ENCODE measurements around the gene PCDHA7.
A peak's percentile ranks its signal among the peaks of the same experiment; 100 is the strongest.
"Not testable (repeated sequence)": the region's sequence is repeated elsewhere in the genome, so short reads cannot be mapped to it uniquely, and the experiment has no call there.

The PCDHA7 gene

GRCh38 chr5:140802781-140803271 lies 31.2 kb upstream of the PCDHA7 start:
- H3K36me3 Mint-ChIP-seq (ENCODE audit: low read depth), result peaks cover 20% of the 10 kb centered on the region
- peaks cover 40% of the 10 kb centered on the region for H3K9me3 Mint-ChIP-seq
- DNase-seq, result no peak
- no peak overlapping the region for H3K4me3 Mint-ChIP-seq
- no peak overlapping the region for H3K27ac Mint-ChIP-seq
- H3K4me1 Mint-ChIP-seq (ENCODE audit: low read depth), result peaks cover 3% of the 10 kb centered on the region
- peaks cover 70% of the 10 kb centered on the region for H3K27me3 Mint-ChIP-seq

DNA sequence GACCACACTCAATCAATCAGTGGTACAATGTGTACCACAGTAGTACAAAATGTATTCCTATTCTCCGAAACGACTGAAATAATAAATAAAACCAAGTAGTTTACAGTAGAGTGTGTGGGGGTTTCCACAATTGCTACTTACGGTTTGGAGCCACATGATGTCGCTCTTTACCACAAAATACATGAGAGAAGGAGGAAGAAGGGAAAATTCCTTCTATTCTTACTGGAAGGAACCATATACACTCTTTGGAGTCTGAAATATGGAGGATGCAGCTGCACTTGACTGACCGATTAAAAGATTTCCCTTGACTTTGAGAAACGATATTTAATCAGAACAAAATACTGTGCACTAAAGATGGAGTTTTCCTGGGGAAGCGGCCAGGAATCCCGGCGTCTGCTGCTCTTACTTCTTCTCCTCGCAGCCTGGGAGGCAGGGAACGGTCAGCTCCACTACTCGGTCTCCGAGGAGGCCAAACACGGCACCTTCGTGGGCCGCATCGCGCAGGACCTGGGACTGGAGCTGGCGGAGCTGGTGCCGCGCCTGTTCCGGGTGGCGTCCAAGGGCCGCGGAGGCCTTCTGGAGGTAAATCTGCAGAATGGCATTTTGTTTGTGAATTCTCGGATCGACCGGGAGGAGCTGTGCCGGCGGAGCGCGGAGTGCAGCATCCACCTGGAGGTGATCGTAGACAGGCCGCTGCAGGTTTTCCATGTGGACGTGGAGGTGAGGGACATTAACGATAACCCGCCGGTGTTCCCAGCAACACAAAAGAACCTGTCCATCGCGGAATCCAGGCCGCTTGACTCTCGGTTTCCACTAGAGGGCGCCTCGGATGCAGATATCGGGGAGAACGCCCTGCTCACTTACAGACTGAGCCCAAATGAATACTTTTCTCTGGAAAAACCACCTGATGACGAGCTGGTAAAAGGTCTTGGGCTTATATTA lies 27.0 kb upstream of the PCDHA7 start, which contains the start of gene PCDHA4:
Gene PCDHA4 (plus strand): TSS at position 235 of the 942 bp plus-strand sequence.
- Mint-ChIP-seq H3K4me1 (ENCODE audit: low read depth) (peaks cover 3% of the 10 kb centered on the region), H3K27me3 (peaks cover 51% of the 10 kb centered on the region), H3K9me3 (peaks cover 35% of the 10 kb centered on the region), H3K27ac (no peak within 1 kb of the TSS), H3K36me3 (ENCODE audit: low read depth) (peaks cover 8% of the 10 kb centered on the region), H3K4me3 (no peak within 1 kb of the TSS)
- DNase-seq, result no peak

GRCh38 chr5:140808241-140808888 lies 25.7 kb upstream of the PCDHA7 start:
- H3K4me1 Mint-ChIP-seq (ENCODE audit: low read depth); DNase-seq; H3K36me3 Mint-ChIP-seq (ENCODE audit: low read depth); H3K4me3 Mint-ChIP-seq; H3K27ac Mint-ChIP-seq: not testable (repeated sequence)
- Mint-ChIP-seq H3K9me3 (peaks cover 38% of the 10 kb centered on the region), H3K27me3 (peaks cover 49% of the 10 kb centered on the region)

- no peak overlapping the region for H3K27ac Mint-ChIP-seq
These were observed 25.2 kb upstream of the PCDHA7 start for GRCh38 chr5:140808889-140809291.

DNA sequence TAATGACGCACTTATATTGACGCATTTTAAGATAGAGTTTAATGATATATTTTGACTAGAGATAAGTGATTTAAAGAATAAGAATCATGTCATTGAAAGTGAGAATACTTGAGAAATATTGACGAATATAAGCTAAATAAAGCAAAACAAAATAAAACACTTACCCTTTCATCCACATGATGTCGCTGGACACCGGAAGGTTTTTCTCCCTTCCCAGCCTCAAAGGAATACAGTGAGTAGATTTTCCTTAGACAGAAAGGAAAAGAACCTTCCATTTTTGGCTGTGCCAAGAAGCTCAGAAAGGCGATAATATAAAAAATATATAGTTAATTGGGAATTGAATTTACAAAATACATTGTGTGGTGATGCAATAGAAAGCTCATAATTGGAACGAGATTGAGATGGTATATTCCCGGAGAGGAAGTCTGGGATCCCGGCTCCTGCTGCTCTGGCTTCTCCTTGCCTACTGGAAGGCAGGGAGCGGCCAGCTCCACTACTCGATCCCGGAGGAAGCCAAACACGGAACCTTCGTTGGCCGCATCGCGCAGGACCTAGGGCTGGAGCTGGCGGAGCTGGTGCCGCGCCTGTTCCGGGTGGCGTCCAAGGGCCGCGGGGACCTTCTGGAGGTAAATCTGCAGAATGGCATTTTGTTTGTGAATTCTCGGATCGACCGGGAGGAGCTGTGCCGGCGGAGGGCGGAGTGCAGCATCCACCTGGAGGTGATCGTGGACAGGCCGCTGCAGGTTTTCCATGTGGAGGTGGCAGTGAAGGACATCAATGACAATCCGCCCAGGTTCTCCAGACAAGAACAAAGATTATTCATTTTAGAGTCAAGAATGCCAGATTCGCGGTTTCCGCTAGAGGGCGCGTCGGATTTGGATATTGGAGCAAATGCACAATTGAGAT lies 12.4 kb upstream of the PCDHA7 start, which contains the start of gene PCDHA5:
Gene PCDHA5 (plus strand): TSS at position 239 of the 906 bp plus-strand sequence.
- Mint-ChIP-seq H3K27ac (no peak within 1 kb of the TSS), H3K4me1 (ENCODE audit: low read depth) (no peaks in the 10 kb centered on the region), H3K27me3 (peaks cover 28% of the 10 kb centered on the region), H3K36me3 (ENCODE audit: low read depth) (peaks cover 6% of the 10 kb centered on the region), H3K9me3 (peaks cover 17% of the 10 kb centered on the region), H3K4me3 (no peak within 1 kb of the TSS)
- peak; percentile 32 for DNase-seq

More at GRCh38 chr5:140808889-140809291, 25.2 kb upstream of the PCDHA7 start:
- Mint-ChIP-seq H3K9me3 (peaks cover 33% of the 10 kb centered on the region), H3K27me3 (peaks cover 44% of the 10 kb centered on the region), H3K36me3 (ENCODE audit: low read depth) (peaks cover 2% of the 10 kb centered on the region), H3K4me1 (ENCODE audit: low read depth) (peaks cover 3% of the 10 kb centered on the region), H3K4me3 (no peak overlapping the region)
- no peak for DNase-seq

- Mint-ChIP-seq H3K4me3 (no peak overlapping the region), H3K4me1 (ENCODE audit: low read depth) (no peaks in the 10 kb centered on the region)
These were observed 11.8 kb upstream of the PCDHA7 start for GRCh38 chr5:140822281-140822629.

DNA sequence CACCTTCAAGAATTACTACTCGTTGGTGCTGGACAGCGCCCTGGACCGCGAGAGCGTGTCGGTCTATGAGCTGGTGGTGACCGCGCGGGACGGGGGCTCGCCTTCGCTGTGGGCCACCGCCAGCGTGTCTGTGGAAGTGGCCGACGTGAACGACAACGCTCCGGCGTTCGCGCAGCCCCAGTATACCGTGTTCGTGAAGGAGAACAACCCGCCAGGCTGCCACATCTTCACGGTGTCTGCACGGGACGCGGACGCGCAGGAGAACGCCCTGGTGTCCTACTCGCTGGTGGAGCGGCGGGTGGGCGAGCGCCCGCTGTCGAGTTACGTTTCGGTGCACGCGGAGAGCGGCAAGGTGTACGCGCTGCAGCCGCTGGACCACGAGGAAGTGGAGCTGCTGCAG lies 11.1 kb upstream of the PCDHA7 start:
- H3K27ac Mint-ChIP-seq; H3K4me1 Mint-ChIP-seq (ENCODE audit: low read depth); H3K36me3 Mint-ChIP-seq (ENCODE audit: low read depth); DNase-seq; H3K4me3 Mint-ChIP-seq: not testable (repeated sequence)
- H3K9me3 Mint-ChIP-seq, result peaks cover 24% of the 10 kb centered on the region
- H3K27me3 Mint-ChIP-seq, result peaks cover 34% of the 10 kb centered on the region

More at GRCh38 chr5:140822281-140822629, 11.8 kb upstream of the PCDHA7 start:
- Mint-ChIP-seq H3K27me3 (peaks cover 34% of the 10 kb centered on the region), H3K36me3 (ENCODE audit: low read depth) (peaks cover 6% of the 10 kb centered on the region), H3K9me3 (peaks cover 22% of the 10 kb centered on the region), H3K27ac (no peak overlapping the region)
- no peak for DNase-seq

GRCh38 chr5:140823475-140823874 lies 10.6 kb upstream of the PCDHA7 start:
- no peak for DNase-seq
- Mint-ChIP-seq H3K4me1 (ENCODE audit: low read depth) (no peaks in the 10 kb centered on the region), H3K36me3 (ENCODE audit: low read depth) (peaks cover 12% of the 10 kb centered on the region), H3K27me3 (peaks cover 37% of the 10 kb centered on the region), H3K4me3 (no peak overlapping the region), H3K9me3 (peaks cover 28% of the 10 kb centered on the region), H3K27ac (no peak overlapping the region)

DNA sequence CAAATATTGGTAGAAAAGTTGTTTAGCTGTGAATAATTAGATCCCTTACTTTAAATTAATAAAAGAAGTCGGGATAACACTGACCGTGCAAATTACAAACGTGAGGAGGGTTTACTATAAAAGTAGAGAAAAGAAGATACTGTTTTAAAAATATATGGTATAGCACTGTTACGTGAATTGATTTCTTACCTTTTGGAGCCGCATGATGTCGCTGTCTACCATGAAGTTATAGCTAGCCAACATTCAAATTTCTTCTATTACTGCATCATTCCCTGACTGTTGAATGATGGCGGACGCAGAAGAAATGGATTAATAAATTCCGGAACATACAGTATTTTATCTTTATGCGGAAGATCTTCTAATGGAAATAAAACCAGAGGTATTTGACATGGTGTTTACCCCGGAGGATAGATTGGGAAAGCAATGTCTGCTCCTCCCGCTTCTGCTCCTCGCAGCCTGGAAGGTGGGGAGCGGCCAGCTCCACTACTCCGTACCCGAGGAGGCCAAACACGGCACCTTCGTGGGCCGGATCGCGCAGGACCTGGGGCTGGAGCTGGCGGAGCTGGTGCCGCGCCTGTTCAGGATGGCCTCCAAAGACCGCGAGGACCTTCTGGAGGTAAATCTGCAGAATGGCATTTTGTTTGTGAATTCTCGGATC lies 6.2 kb upstream of the PCDHA7 start, which contains the start of gene PCDHA6:
Gene PCDHA6 (plus strand): TSS at position 257 of the 658 bp plus-strand sequence. CDS start 132 bp downstream, at position 389.
- Mint-ChIP-seq H3K36me3 (ENCODE audit: low read depth) (peaks cover 14% of the 10 kb centered on the region), H3K4me1 (ENCODE audit: low read depth) (no peaks in the 10 kb centered on the region), H3K9me3 (peaks cover 32% of the 10 kb centered on the region), H3K27me3 (peaks cover 58% of the 10 kb centered on the region), H3K27ac (no peak within 1 kb of the TSS), H3K4me3 (no peak within 1 kb of the TSS)
- DNase-seq, result no peak

- H3K27me3 Mint-ChIP-seq, result peaks cover 62% of the 10 kb centered on the region
- H3K36me3 Mint-ChIP-seq (ENCODE audit: low read depth), result peaks cover 14% of the 10 kb centered on the region
- H3K27ac Mint-ChIP-seq, result no peak overlapping the region
- no peaks in the 10 kb centered on the region for H3K4me1 Mint-ChIP-seq (ENCODE audit: low read depth)
- no peak overlapping the region for H3K4me3 Mint-ChIP-seq
- H3K9me3 Mint-ChIP-seq, result peaks cover 34% of the 10 kb centered on the region
- no peak for DNase-seq
These were observed 5.7 kb upstream of the PCDHA7 start for GRCh38 chr5:140828362-140828737.

DNA sequence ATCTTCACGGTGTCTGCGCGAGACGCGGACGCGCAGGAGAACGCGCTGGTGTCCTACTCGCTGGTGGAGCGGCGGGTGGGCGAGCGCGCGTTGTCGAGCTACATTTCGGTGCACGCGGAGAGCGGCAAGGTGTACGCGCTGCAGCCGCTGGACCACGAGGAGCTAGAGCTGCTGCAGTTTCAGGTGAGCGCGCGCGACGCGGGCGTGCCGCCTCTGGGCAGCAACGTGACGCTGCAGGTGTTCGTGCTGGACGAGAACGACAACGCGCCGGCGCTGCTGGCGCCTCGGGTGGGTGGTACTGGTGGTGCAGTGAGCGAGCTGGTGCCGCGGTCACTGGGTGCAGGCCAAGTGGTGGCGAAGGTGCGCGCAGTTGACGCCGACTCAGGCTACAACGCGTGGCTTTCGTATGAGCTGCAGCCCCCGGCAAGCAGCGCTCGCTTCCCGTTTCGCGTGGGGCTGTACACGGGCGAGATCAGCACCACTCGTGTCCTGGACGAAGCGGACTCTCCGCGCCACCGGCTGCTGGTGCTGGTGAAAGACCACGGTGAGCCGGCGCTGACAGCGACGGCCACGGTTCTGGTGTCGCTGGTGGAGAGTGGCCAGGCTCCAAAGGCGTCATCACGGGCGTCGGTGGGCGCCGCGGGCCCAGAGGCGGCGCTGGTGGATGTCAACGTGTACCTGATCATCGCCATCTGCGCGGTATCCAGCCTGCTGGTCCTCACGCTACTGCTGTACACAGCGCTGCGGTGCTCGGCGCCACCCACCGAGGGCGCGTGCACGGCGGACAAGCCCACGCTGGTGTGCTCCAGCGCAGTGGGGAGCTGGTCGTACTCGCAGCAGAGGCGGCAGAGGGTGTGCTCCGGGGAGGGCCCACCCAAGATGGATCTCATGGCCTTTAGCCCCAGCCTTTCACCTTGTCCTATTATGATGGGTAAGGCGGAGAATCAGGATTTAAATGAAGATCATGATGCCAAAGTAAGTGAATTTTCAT lies 4.3 kb upstream of the PCDHA7 start:
- not testable (repeated sequence) for H3K27ac Mint-ChIP-seq; DNase-seq; H3K4me3 Mint-ChIP-seq; H3K4me1 Mint-ChIP-seq (ENCODE audit: low read depth)
- peaks cover 40% of the 10 kb centered on the region for H3K9me3 Mint-ChIP-seq
- peaks cover 73% of the 10 kb centered on the region for H3K27me3 Mint-ChIP-seq
- peaks cover 15% of the 10 kb centered on the region for H3K36me3 Mint-ChIP-seq (ENCODE audit: low read depth)

GRCh38 chr5:140834439-140835008 lies 455 bp downstream of the PCDHA7 start:
- Mint-ChIP-seq H3K27me3 (peaks cover 60% of the 10 kb centered on the region), H3K27ac (peak overlapping the region; percentile 23), H3K9me3 (peaks cover 24% of the 10 kb centered on the region)
- not testable (repeated sequence) for H3K4me1 Mint-ChIP-seq (ENCODE audit: low read depth); H3K36me3 Mint-ChIP-seq (ENCODE audit: low read depth); H3K4me3 Mint-ChIP-seq; DNase-seq
